Colonic mucosa (tissue), 4 donors: ENCODE data around the gene PLN. TPM values are rescaled to one million over a fixed set of nuclear protein-coding genes. Genes with fewer than 3 reads are reported as not detected.

Experiments used
- DNase-seq: peaks from one replicate; pipeline ENCODE4 v3.0.0-alpha.2; 2020
- H3K27ac ChIP-seq: fragments of 200-600 bp; one replicate; pipeline ENCODE4 v1.8.0; 2021
- H3K27me3 ChIP-seq: fragments of 200-600 bp; one replicate; pipeline ENCODE4 v1.8.0; 2021
- H3K36me3 ChIP-seq: fragments of 200-600 bp; one replicate; pipeline ENCODE4 v1.8.0; 2021
- H3K4me1 ChIP-seq: fragments of 200-600 bp; one replicate; pipeline ENCODE4 v1.8.0; 2021; ENCODE audit warnings: mild to moderate bottlenecking
- H3K4me3 ChIP-seq: fragments of 200-600 bp; one replicate; pipeline ENCODE4 v1.8.0; 2021
- H3K9ac ChIP-seq, 2 donors: one replicate each; pipeline ENCODE4 v1.7.0; 2013; ENCODE audit warnings: control low read depth in 2 of 2, low read depth in 2 of 2, low read length in 2 of 2
- H3K9me3 ChIP-seq: fragments of 200-600 bp; one replicate; pipeline ENCODE4 v1.8.0; 2021
- intact Hi-C: fragments of 100-400 bp; cut with DNase I; formaldehyde crosslinking; loops from one replicate; pipeline ENCODE4 v1.14.1; 2022
- total RNA-seq, 2 donors: library from RNA; stranded (reverse); fragmentation: NEBNext Ultra II Directional in 1 of 2; extraction: Animal tissue kit (Norgen Biotek cat#: 25700) in 1 of 2; gene quantifications; one replicate each; pipeline ENCODE4 v1.2.1, GENCODE V29; 2021
- TF ChIP-seq, protein P1 (sequence below): fragments of 200-600 bp; IDR thresholded peaks from one replicate; pipeline ENCODE4 v1.8.0; 2022; ENCODE audit warnings: antibody characterized with exemption, mild to moderate bottlenecking
- donor health status: healthy.
- donor health status: DM: no; HTN: no; CAD: no.
- donor health status: DM: no; HTN: no; CAD: no.

Gene PLN
- total RNA-seq, 2 donors from 2014 or later = 1.3 to 24.1 TPM

DNA sequence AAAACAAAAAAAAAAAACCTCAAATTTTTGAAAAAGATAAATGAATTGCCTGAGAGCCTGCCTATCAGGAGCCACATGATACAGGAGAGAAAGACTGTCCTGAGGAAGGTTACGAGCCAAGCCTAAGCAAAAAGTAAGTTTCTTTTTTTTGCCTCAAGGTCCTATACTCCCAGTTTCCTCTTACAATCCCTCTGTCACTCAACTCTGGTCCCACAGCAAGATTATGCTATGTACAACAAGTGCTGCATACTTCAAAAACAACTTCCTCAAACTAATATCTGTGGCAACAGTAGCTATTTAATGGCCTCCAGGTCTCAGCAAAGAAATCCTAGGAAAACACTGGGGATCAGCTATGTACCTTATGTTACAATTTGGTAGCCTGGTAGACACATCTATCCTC is 46.8 kb downstream of the PLN start:
- no peak overlapping the region for H3K9ac ChIP-seq
- H3K27ac ChIP-seq = no peak overlapping the region
- TF ChIP-seq, protein P1, sequence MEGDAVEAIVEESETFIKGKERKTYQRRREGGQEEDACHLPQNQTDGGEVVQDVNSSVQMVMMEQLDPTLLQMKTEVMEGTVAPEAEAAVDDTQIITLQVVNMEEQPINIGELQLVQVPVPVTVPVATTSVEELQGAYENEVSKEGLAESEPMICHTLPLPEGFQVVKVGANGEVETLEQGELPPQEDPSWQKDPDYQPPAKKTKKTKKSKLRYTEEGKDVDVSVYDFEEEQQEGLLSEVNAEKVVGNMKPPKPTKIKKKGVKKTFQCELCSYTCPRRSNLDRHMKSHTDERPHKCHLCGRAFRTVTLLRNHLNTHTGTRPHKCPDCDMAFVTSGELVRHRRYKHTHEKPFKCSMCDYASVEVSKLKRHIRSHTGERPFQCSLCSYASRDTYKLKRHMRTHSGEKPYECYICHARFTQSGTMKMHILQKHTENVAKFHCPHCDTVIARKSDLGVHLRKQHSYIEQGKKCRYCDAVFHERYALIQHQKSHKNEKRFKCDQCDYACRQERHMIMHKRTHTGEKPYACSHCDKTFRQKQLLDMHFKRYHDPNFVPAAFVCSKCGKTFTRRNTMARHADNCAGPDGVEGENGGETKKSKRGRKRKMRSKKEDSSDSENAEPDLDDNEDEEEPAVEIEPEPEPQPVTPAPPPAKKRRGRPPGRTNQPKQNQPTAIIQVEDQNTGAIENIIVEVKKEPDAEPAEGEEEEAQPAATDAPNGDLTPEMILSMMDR = no peak
- intact Hi-C loops = no loop called here
- H3K27me3 ChIP-seq = no peaks in the 10 kb centered on the region
- H3K36me3 ChIP-seq = no peaks in the 10 kb centered on the region
- H3K4me3 ChIP-seq = no peak overlapping the region
- no peaks in the 10 kb centered on the region for H3K9me3 ChIP-seq
- no peak for DNase-seq
- no peaks in the 10 kb centered on the region for H3K4me1 ChIP-seq

- TF ChIP-seq, protein P1 = no peak
- DNase-seq = no peak
Measured at GRCh38 chr6:118596774-118597320, 48.8 kb downstream of the PLN start.

DNA sequence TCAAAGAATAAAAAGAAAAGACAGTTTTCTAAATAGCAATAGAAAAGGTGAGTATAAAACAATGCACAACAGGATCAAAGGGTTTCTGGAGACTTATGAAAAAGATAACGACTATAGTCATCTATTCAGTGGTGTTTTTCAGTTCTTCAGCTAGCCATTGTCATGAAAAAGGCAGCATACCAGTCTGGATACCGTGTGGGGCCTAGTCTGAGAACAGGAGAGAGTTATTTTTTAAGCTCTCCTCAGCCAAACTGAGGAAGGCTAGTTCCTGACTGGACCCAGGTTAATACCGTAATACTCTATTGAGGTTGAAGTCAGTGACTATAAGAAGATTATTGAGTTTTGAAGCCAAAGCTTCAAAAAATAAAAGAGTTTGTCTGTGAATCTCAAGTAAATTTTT is 49.5 kb downstream of the PLN start:
- no peaks in the 10 kb centered on the region for H3K27me3 ChIP-seq
- H3K4me1 ChIP-seq = no peaks in the 10 kb centered on the region
- H3K36me3 ChIP-seq = no peaks in the 10 kb centered on the region
- H3K9ac ChIP-seq = no peak overlapping the region
- no peak for DNase-seq
- TF ChIP-seq, protein P1 = no peak
- no peaks in the 10 kb centered on the region for H3K9me3 ChIP-seq
- H3K4me3 ChIP-seq = no peak overlapping the region
- H3K27ac ChIP-seq = no peak overlapping the region
- intact Hi-C loops = no loop called here

More at GRCh38 chr6:118596774-118597320, 48.8 kb downstream of the PLN start:
- intact Hi-C loops = no loop called here
- Histone ChIP-seq H3K27ac (no peak overlapping the region), H3K4me1 (no peaks in the 10 kb centered on the region), H3K9me3 (no peaks in the 10 kb centered on the region), H3K9ac (no peak overlapping the region), H3K4me3 (no peak overlapping the region), H3K27me3 (no peaks in the 10 kb centered on the region), H3K36me3 (no peaks in the 10 kb centered on the region)

DNA sequence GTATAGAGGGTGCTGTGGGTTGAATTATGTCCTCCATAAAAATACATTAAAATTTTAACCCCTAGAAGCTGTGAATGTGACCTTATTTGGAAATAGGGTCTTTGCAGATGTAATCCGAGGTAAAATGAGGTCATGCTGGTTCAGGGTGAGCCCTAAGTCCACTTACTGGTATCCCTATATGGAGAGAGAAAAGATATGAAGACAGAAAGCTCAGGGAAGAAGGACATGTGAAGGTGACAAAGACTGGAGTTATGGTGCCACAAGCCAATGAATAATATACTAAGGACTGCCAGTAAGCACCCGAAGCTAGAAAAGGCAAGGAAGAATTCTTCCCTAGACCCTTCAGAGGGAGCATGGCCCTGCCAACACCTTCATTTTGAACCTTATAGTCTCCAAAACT is 50.2 kb downstream of the PLN start:
- no peaks in the 10 kb centered on the region for H3K4me1 ChIP-seq
- H3K27ac ChIP-seq = no peak overlapping the region
- no peak overlapping the region for H3K4me3 ChIP-seq
- TF ChIP-seq, protein P1 = no peak
- H3K9ac ChIP-seq = no peak overlapping the region
- H3K27me3 ChIP-seq = no peaks in the 10 kb centered on the region
- H3K36me3 ChIP-seq = no peaks in the 10 kb centered on the region
- no peaks in the 10 kb centered on the region for H3K9me3 ChIP-seq
- intact Hi-C loops = no loop called here
- no peak for DNase-seq

GRCh38 chr6:118602300-118602699 is 54.2 kb downstream of the PLN start:
- no peaks in the 10 kb centered on the region for H3K4me1 ChIP-seq
- intact Hi-C loops = no loop called here
- TF ChIP-seq, protein P1 = no peak
- no peak overlapping the region for H3K27ac ChIP-seq
- H3K27me3 ChIP-seq = no peaks in the 10 kb centered on the region
- H3K36me3 ChIP-seq = no peaks in the 10 kb centered on the region
- DNase-seq = no peak
- H3K9me3 ChIP-seq = no peaks in the 10 kb centered on the region
- H3K4me3 ChIP-seq = no peak overlapping the region
- H3K9ac ChIP-seq = no peak overlapping the region
